Measurements from ENCODE around the gene CMSS1.
"Not testable (repeated sequence)": the region's sequence is repeated elsewhere in the genome, so short reads cannot be mapped to it uniquely, and the experiment has no call there.

Gene CMSS1

GRCh38 chr3:100032243-100032642 is 214.6 kb downstream of the CMSS1 start:
- peak; percentile 10 for DNase-seq

DNA sequence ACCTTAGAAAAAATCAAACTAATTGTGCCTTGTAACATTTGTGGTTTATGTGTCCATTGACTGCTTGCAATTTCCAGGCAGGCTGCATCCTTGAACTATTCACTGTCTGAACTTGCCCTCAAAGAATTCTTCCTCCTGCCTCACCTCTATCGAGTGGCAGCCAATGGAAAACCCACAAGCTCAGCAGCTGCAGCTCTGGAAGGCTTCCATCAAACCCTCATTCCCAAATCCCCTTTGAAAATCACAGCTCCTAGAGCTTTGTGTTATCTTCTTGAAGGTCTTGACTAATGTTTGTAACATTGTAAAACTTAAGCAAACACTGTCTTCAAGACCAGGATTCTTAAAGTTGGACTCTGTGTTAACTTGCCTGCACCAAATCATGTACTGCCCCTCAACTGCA is 215.5 kb downstream of the CMSS1 start:
- DNase-seq, result no peak

- DNase-seq, result no peak
These were observed 216.3 kb downstream of the CMSS1 start for GRCh38 chr3:100033903-100034471.

- no peak for DNase-seq
These were observed 221.4 kb downstream of the CMSS1 start for GRCh38 chr3:100039075-100039474.

DNA sequence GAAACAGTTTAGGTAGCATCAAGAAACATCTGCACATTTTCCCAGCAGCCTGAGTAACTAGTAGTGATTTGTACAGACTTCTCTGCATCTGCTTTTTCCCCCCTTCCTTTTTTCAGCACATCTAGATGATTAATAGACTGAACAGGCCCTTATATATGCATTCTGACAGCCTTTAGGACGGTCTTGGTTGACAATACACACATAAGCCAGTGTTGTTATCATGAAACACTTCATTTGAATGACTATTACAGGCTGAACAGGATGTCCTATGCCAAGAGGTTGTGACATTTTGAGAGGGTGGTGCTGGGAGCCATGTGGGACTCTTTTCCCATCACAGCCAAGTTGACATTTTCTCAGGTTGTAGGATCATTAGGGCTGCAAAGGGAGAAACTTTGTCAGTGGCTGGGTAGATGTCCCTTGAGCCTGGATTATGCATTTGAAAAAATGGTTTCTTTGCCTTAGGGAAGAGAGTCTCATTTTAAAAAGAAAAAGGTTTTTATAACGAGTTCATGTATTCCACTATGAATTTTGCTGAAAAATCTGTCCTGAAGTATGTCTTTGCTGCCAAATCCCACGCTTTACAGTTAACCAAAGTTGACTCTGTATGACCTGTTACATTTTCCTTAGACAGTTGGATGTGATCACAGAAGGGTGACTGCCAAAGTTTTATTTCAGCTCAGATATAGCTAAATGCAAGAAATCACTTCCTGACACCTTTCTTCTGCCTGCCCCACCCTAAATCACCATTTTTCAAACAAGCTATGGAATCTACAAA is 223.0 kb downstream of the CMSS1 start:
- no peak for DNase-seq

GRCh38 chr3:100041328-100041749 is 223.7 kb downstream of the CMSS1 start:
- no peak for DNase-seq

GRCh38 chr3:100042166-100042981 is 224.7 kb downstream of the CMSS1 start:
- DNase-seq, result no peak

- no peak for DNase-seq
These were observed 225.6 kb downstream of the CMSS1 start for GRCh38 chr3:100043271-100043670.

- DNase-seq, result no peak
These were observed 226.7 kb downstream of the CMSS1 start for GRCh38 chr3:100044369-100044768.

DNA sequence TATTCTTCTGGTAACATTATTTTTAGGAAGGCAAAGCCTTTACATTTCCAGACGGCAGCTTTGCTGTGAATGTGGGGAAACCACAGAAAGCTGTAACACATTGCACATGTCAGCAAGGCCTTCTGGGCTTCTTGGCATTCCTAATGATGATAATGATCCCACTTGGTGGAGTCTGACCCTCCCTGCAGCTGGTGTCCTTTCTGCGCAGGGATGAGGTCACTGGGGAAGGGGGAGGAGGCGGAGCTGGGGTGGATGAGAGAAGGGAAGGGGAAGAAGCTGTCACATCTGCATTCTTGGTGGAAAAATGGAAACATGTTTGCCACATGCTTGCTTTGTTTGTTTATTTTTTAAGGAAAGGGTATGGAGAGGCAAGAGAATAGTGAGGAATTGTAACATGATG is 228.0 kb downstream of the CMSS1 start:
- no peak for DNase-seq

DNA sequence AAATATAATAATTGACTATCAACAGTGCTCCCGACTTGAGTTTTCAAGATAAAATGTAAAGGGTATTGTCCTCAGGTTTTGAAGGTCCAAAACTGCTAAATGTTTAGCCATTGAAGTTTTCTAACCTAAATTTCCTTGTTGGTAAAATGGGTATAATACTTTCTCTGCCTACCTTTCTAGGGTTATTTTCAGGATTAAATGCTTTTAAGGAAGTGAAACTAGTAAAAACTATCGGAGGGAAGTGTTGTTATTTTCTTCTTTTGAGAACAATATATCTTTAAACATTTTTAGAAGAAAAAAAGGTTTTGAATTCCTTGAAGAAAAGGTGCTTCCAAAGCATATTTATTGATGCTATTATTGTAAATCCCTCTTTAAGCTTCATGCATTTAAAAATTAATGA is 229.3 kb downstream of the CMSS1 start:
- no peak for DNase-seq

DNA sequence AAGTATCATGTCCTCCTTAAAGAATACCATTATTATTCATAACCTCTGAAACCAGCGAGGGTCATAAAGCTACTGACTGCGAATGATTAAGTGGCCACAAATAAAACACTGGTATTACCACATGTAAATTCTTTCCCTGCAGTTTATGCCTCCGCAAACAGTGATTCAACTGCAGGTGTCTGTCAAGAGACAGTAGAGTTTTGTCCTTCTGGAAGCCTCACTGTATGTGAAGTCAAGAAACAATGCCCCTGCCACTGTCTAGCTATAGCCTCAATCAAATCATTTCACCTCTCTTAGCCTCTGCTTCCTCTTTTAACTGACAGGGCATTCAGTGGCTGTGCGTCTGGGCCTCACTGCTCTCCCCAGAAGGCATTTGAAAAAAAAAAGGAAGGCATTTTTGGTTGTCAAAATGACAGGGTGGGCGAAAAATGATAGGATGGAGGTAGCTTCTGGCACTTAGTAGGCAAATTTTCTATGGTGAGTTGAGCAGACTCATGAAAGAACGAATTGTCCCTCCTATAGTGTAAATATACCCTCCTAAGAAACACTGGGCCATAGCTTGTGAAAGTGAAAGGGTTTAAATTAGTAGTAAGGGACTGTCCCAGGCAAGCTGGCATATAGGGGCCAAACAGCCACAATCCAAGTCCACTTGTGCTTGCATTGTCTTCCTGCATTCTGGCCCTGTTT is 229.9 kb downstream of the CMSS1 start:
- peak; percentile 64 for DNase-seq

DNA sequence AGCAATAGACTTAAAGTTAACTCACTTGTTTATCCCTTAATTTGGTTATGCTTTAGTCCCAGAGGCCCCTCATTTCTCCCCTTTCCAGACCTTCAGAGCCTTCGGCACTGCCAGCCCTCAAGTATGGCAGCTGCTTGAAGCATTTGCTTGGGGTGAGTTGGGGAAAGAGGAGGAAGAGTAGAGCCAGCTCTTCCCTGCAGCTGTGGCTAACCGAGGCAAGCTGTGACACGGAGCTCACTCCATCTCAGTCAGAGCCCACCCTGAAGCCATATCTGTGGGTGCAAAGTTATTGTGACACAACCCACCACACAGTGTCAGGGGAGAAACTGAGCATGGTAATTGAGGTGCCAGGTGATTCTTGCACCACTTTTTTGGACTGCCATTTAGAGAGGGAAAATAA is 230.6 kb downstream of the CMSS1 start:
- no peak for DNase-seq

GRCh38 chr3:100051513-100051912 is 233.9 kb downstream of the CMSS1 start:
- not testable (repeated sequence) for DNase-seq

DNA sequence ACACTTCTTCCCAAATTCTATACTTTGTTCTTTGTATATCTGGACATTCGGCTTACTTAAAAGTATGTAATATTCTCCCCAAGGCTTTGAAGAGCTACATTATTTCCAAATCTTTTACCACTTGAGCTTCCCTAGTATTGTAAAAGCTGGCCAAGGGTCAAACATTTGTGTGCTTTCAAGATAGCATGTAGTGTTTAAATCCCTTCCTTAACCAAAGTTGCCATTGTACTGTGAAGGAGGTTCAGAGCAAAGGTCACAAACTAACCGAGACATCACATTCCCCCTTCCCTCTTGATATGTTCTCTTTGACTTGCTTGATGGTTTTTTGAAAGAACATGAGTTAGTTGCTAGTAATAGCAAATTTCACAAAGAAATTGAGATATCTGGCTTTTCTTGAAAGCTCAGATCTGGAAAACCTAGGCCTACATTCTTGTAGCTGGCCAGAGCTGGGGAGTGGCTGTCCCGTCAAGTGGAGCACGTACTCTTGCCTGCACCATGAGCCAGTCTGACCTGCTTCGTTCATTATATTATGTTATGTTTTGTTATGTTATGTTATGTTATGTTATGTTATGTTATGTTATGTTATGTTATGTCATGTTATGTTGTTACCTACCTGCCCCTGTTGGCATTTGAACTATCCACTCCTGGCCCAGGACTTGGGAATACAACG is 236.4 kb downstream of the CMSS1 start:
- DNase-seq, result no peak

DNA sequence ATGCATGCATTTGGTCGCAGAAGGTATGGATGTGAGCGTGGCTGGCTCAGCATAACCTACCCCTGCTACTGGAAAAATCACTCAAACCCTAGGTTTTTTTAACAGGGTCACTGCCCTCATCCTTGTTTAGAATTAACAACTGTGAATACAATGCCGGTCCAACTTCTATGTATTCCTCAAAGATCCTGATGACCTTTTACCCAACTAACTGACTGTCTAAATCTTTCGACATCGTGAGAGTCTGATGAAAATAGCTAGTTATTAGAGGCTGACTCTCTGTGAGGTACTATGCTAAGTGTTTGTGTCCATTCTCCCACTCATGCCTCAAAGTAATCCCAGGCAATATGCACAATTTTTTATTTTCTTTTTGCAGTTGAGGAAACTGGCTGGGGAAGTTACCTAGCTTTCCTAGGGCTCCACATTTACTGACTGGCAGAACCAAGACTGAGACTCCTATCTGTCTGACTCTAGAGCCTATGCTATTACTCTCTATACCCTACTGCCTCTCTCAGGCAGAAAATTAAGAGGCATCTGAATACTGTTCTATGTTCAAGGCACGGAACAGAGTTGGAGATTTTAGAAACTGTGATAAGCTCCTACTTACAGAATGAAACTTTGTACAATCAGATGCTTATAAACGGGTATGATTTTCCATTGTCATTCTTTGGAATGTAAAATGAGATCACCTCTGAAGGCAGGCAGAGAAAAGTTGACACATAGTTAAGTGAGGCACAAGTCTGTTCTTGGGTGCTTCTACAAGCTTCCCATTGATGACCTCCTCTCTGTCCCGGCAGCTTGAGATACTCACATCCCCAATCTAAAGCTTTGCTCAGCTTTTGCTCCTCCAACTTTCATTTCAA is 240.3 kb downstream of the CMSS1 start:
- no peak for DNase-seq

GRCh38 chr3:100059472-100059871 is 241.8 kb downstream of the CMSS1 start:
- no peak for DNase-seq

GRCh38 chr3:100060685-100061484 is 243.2 kb downstream of the CMSS1 start:
- peak; percentile 26 for DNase-seq

GRCh38 chr3:100062665-100063064 is 245.0 kb downstream of the CMSS1 start:
- no peak for DNase-seq

DNA sequence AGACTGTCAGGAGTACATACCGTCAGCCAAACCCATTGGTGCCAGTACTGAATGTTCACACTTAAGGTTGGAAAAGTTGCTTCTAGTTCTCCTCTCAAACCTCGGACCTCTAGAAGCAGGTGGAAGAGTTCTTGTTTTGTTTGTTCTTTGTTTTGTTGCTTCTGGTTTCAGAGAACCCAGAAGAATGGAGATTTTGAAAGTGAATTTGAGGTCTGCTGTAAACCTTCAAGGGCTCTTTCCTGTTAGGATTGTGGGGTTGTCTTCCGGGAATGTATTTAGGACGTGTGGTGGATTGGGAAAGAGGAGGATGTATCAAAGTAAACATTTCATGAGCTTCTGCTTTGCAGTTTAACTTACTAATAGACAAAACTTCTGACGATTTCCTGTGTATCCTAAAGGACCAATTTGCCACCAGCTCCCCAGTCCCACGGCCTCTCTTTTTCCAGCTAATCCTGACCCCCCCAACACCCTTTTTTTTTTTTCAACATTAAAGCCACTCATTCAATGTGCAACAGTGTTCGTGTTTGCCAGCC is 246.3 kb downstream of the CMSS1 start:
- no peak for DNase-seq

- DNase-seq, result no peak
These were observed 249.9 kb downstream of the CMSS1 start for GRCh38 chr3:100067589-100067988.

Measured in activated CD4-positive, alpha-beta T cell treated with anti-CD3 and anti-CD28 coated beads, Interleukin-2, Interleukin-6, amounts not matched to agents 100 ng/mL and 50 ng/mL, durations not matched to agents 16 hours and 8 hours (primary cell).